ENCODE measurements around the gene IGSF5. TPM values are rescaled to one million over a fixed set of nuclear protein-coding genes. Genes with fewer than 3 reads are reported as not detected.

IGSF5 gene
- total RNA-seq, 1 experiment from 2014 or later = not detected

DNA sequence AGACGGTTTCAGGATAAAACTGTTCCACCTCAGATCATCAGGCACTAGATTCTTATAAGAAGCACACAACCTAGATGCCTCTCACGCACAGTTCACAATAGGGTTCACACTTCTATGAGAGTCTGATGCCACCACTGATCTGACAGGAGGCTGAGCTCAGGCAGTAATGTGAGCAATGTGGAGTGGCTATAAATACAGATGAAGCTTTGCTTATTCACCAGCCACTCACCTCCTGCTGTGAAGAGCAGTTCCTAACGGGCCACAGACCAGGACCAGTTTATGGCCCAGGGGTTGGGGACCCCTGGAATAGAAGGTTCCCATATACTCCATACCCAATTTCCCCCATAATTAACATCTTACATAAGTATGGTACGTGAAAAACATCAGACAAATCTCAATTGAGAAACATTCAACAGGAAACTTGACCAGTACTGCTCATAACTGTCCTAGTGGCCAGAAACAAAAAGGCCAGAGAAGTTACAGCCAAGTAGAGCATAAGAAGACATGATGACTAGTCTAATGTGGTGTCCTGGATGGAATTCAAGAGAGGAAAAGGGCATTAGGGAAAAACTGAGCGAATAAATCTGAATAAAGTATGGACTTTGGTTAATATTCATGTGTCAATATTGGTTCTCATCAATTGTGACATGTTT lies 24.7 kb upstream of the IGSF5 start:
- intact Hi-C loops (cut with micrococcal nuclease; ENCODE audit: unreplicated experiment) = no loop called here
- Histone ChIP-seq H3K27ac (no peak overlapping the region), H3F3A (ENCODE audit: insufficient read depth, low read depth) (no peaks in the 10 kb centered on the region), H3K4me2 (no peak overlapping the region), H3K27me3 (ENCODE audit: insufficient read depth, low read depth) (no peaks in the 10 kb centered on the region; the same call in 1 of the 2 replicates), H3K9me3 (ENCODE audit: insufficient read depth, low read depth) (no peaks in the 10 kb centered on the region), H2AFZ (no peak overlapping the region), H4K20me1 (ENCODE audit: insufficient read depth) (no peaks in the 10 kb centered on the region), H3K36me3 (ENCODE audit: low read depth) (no peaks in the 10 kb centered on the region), H3K4me1 (replicated peaks; ENCODE audit: insufficient read depth) (no peaks in the 10 kb centered on the region), H3K79me2 (ENCODE audit: low read depth) (no peaks in the 10 kb centered on the region), H3K9me2 (ENCODE audit: insufficient read depth) (no peaks in the 10 kb centered on the region), H3K4me3 (no peak overlapping the region)
- ChIA-PET CTCF (no interaction called here), POLR2A (ENCODE audit: unreplicated experiment) (no interaction called here)
- TF ChIP-seq, protein P1, sequence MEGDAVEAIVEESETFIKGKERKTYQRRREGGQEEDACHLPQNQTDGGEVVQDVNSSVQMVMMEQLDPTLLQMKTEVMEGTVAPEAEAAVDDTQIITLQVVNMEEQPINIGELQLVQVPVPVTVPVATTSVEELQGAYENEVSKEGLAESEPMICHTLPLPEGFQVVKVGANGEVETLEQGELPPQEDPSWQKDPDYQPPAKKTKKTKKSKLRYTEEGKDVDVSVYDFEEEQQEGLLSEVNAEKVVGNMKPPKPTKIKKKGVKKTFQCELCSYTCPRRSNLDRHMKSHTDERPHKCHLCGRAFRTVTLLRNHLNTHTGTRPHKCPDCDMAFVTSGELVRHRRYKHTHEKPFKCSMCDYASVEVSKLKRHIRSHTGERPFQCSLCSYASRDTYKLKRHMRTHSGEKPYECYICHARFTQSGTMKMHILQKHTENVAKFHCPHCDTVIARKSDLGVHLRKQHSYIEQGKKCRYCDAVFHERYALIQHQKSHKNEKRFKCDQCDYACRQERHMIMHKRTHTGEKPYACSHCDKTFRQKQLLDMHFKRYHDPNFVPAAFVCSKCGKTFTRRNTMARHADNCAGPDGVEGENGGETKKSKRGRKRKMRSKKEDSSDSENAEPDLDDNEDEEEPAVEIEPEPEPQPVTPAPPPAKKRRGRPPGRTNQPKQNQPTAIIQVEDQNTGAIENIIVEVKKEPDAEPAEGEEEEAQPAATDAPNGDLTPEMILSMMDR (conservative IDR thresholded peaks at IDR 0.05) = no peak
- TF ChIP-seq EZH2 (IDR thresholded peaks at IDR 0.05; ENCODE audit: low read depth) = no peak
- DNase-seq = no peak
- BruUV-seq (replicated peaks) = no TSS peak

DNA sequence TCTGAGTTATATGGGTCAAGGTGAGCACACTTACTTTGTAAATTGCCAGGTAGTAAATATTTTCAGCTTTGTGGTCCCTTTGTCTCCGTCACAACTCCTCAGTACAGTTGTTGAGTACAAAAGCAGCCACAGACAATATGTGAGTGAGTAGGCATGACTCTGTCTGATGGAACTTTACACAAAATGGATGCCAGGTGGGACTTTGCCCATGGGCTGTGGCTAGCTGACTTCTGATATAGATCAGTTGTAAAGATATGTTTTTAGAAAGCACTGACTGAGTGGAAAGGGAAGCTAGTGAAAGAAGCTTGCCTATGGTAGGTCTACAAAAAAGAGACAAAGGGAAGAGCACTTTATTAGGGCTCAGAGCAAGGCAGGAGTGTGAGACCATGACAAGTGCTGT lies 23.1 kb upstream of the IGSF5 start:
- Histone ChIP-seq H3K9me2 (ENCODE audit: insufficient read depth) (no peaks in the 10 kb centered on the region), H3K4me1 (replicated peaks; ENCODE audit: insufficient read depth) (no peaks in the 10 kb centered on the region), H3K27me3 (ENCODE audit: insufficient read depth, low read depth) (no peaks in the 10 kb centered on the region; the same call in 1 of the 2 replicates), H3F3A (ENCODE audit: insufficient read depth, low read depth) (no peaks in the 10 kb centered on the region), H3K36me3 (ENCODE audit: low read depth) (no peaks in the 10 kb centered on the region), H2AFZ (no peak overlapping the region), H3K79me2 (ENCODE audit: low read depth) (no peaks in the 10 kb centered on the region), H3K27ac (no peak overlapping the region), H4K20me1 (ENCODE audit: insufficient read depth) (no peaks in the 10 kb centered on the region), H3K4me2 (no peak overlapping the region), H3K4me3 (no peak overlapping the region), H3K9me3 (ENCODE audit: insufficient read depth, low read depth) (no peaks in the 10 kb centered on the region)
- POLR2A ChIA-PET (ENCODE audit: unreplicated experiment) = no interaction called here
- CTCF ChIA-PET = interaction anchor here (0.7 kb wide), 1 partner anchor 289 kb away, joined by 3 read pairs; no protein-coding TSS in a partner anchor
- no TSS peak for BruUV-seq (replicated peaks)
- TF ChIP-seq, protein P1 (conservative IDR thresholded peaks at IDR 0.05) = no peak
- TF ChIP-seq EZH2 (IDR thresholded peaks at IDR 0.05; ENCODE audit: low read depth) = no peak
- no peak for DNase-seq
- intact Hi-C loops (cut with micrococcal nuclease; ENCODE audit: unreplicated experiment) = no loop called here

DNA sequence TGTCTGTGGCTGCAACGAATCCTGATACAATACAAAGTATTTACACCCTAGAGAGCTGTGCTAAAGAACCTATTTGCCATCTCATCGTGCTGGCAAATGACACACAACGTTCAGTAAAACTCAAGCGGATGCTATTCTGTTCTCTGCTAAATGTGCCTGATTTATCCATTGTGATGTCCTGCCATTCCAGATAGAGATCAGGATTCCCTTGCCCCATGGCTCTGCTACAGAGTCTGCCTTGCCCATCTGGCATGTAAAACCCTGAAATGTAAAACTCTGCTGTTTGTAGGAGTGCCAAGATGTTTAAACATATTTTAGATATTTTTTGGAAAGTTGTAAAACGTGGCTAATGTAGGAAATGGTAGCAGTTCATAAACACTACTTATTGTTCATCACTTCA lies 20.0 kb upstream of the IGSF5 start:
- intact Hi-C loops (cut with micrococcal nuclease; ENCODE audit: unreplicated experiment) = no loop called here
- no peak for DNase-seq
- Histone ChIP-seq H3F3A (ENCODE audit: insufficient read depth, low read depth) (no peaks in the 10 kb centered on the region), H3K4me1 (replicated peaks; ENCODE audit: insufficient read depth) (no peaks in the 10 kb centered on the region), H3K27me3 (ENCODE audit: insufficient read depth, low read depth) (no peaks in the 10 kb centered on the region; the same call in 1 of the 2 replicates), H3K79me2 (ENCODE audit: low read depth) (no peaks in the 10 kb centered on the region), H2AFZ (no peak overlapping the region), H3K9me3 (ENCODE audit: insufficient read depth, low read depth) (no peaks in the 10 kb centered on the region), H3K27ac (no peak overlapping the region), H3K9me2 (ENCODE audit: insufficient read depth) (no peaks in the 10 kb centered on the region), H3K4me2 (no peak overlapping the region), H3K4me3 (no peak overlapping the region), H3K36me3 (ENCODE audit: low read depth) (no peaks in the 10 kb centered on the region), H4K20me1 (ENCODE audit: insufficient read depth) (no peaks in the 10 kb centered on the region)
- no peak for TF ChIP-seq EZH2 (IDR thresholded peaks at IDR 0.05; ENCODE audit: low read depth)
- TF ChIP-seq, protein P1 (conservative IDR thresholded peaks at IDR 0.05) = no peak
- POLR2A ChIA-PET (ENCODE audit: unreplicated experiment) = no interaction called here
- CTCF ChIA-PET = no interaction called here
- no TSS peak for BruUV-seq (replicated peaks)
